GM23338 (cell line): ENCODE measurements around the gene MFSD6. TPM values are rescaled to one million over a fixed set of nuclear protein-coding genes. Genes with fewer than 3 reads are reported as not detected.
A peak's percentile ranks its signal among the peaks of the same experiment; 100 is the strongest.

ENCODE experiments used
- ATAC-seq: fragments of 200-7000 bp; cut with Tn5 transposase; 3 replicates; pipeline ENCODE4 v1.9.1; 2020
- DNase-seq: peaks from one replicate; pipeline ENCODE4 v3.0.0-alpha.2; 2015; ENCODE audit warnings: low spot score
- H2AFZ ChIP-seq: fragments of 200-600 bp; sonication (generic); 2 replicates; pipeline ENCODE4 v1.8.0; 2016; ENCODE audit warnings: antibody characterized with exemption, mild to moderate bottlenecking, moderate library complexity
- H3F3A ChIP-seq: fragments of 200-600 bp; sonication (generic); replicated peaks from 2 replicates; pipeline ENCODE4 v1.8.0; 2017; ENCODE audit warnings: antibody characterized with exemption, mixed run types, low read depth
- H3K27ac ChIP-seq: fragments of 200-600 bp; sonication (generic); 2 replicates; pipeline ENCODE4 v1.6.1; 2016; ENCODE audit warnings: low read depth
- H3K27me3 ChIP-seq: fragments of 200-600 bp; sonication (generic); 2 replicates; pipeline ENCODE4 v1.8.0; 2016; ENCODE audit warnings: mild to moderate bottlenecking, mixed run types, moderate library complexity; ENCODE audit not compliant: insufficient read depth
- H3K36me3 ChIP-seq: fragments of 200-600 bp; sonication (generic); 2 replicates; pipeline ENCODE4 v1.8.0; 2016; ENCODE audit warnings: mild to moderate bottlenecking; ENCODE audit not compliant: insufficient read depth
- H3K4me1 ChIP-seq: fragments of 200-600 bp; sonication (generic); 2 replicates; pipeline ENCODE4 v1.8.0; 2016; ENCODE audit warnings: mild to moderate bottlenecking, moderate library complexity; ENCODE audit not compliant: insufficient read depth
- H3K4me2 ChIP-seq: fragments of 200-600 bp; sonication (generic); 2 replicates; pipeline ENCODE4 v1.7.1; 2017; ENCODE audit warnings: mixed run types
- H3K4me3 ChIP-seq: fragments of 200-600 bp; sonication (generic); 2 replicates; pipeline ENCODE4 v1.6.1; 2016; ENCODE audit warnings: mixed run types
- H3K79me2 ChIP-seq: fragments of 200-600 bp; sonication (generic); replicated peaks from 2 replicates; pipeline ENCODE4 v1.8.0; 2017; ENCODE audit warnings: mild to moderate bottlenecking; ENCODE audit not compliant: insufficient read depth
- H3K9me2 ChIP-seq: fragments of 200-600 bp; sonication (generic); 2 replicates; pipeline ENCODE4 v1.8.0; 2017; ENCODE audit not compliant: insufficient read depth
- H4K20me1 ChIP-seq: fragments of 200-600 bp; sonication (generic); replicated peaks from 2 replicates; pipeline ENCODE4 v1.8.0; 2017; ENCODE audit warnings: mild to moderate bottlenecking; ENCODE audit not compliant: insufficient read depth
- H3K27ac Mint-ChIP-seq: 2 replicates; pipeline ENCODE4 v1.8.0; 2020; ENCODE audit warnings: inconsistent platforms, mild to moderate bottlenecking, moderate library complexity, mixed read lengths
- H3K27me3 Mint-ChIP-seq: 3 replicates; pipeline ENCODE4 v1.8.0; 2022; ENCODE audit warnings: low read depth, mild to moderate bottlenecking, moderate library complexity, mixed read lengths, inconsistent platforms; ENCODE audit not compliant: insufficient read depth, poor library complexity
- H3K36me3 Mint-ChIP-seq: 3 replicates; pipeline ENCODE4 v1.8.0; 2021; ENCODE audit warnings: low read depth, mild to moderate bottlenecking, inconsistent platforms, moderate library complexity, mixed read lengths
- H3K4me1 Mint-ChIP-seq: 3 replicates; pipeline ENCODE4 v1.8.0; 2020; ENCODE audit warnings: mild to moderate bottlenecking, inconsistent platforms, mixed read lengths
- H3K4me3 Mint-ChIP-seq: 3 replicates; pipeline ENCODE4 v1.8.0; 2021; ENCODE audit warnings: moderate library complexity, mild to moderate bottlenecking, inconsistent platforms, mixed read lengths
- H3K9me3 Mint-ChIP-seq: 3 replicates; pipeline ENCODE4 v1.8.0; 2020; ENCODE audit warnings: moderate library complexity, mild to moderate bottlenecking, inconsistent platforms, mixed read lengths
- EZH2phosphoT487 ChIP-seq: fragments of 200-600 bp; sonication (generic); IDR thresholded peaks from one replicate; pipeline ENCODE4 v1.8.1; 2018; ENCODE audit warnings: antibody characterized with exemption; ENCODE audit not compliant: unreplicated experiment
- REST ChIP-seq: IDR thresholded peaks from one replicate; pipeline ENCODE4 v1.6.1; 2018; ENCODE audit warnings: antibody characterized with exemption; ENCODE audit not compliant: unreplicated experiment
- ZNF331 ChIP-seq: fragments of 250-450 bp; sonication (Bioruptor Pico); IDR thresholded peaks from 2 replicates; pipeline ENCODE4 v1.5.0; 2020; ENCODE audit warnings: low read depth, mild to moderate bottlenecking, moderate library complexity
- ZNF462 ChIP-seq: fragments of 250-450 bp; sonication (Bioruptor Pico); IDR thresholded peaks from 2 replicates; pipeline ENCODE4 v1.5.0; 2020; ENCODE audit warnings: mild to moderate bottlenecking, moderate library complexity
- polyA plus RNA-seq: library from polyadenylated mRNA; unstranded; fragments of >200 nt; fragmentation: Nextera tagmentation; extraction: Ambion mirVana; gene quantifications from 2 replicates; pipeline ENCODE4 v1.2.1, GENCODE V29; 2016
- total RNA-seq: library from RNA; depleted of rRNA; stranded (reverse); fragments of >200 nt; shearing (Covaris generic); gene quantifications from 2 replicates; pipeline ENCODE4 v1.2.3, GENCODE V29; 2014
- TF ChIP-seq, protein P1 (sequence below): IDR thresholded peaks from 2 replicates; pipeline ENCODE4 v1.6.1; 2016; ENCODE audit warnings: antibody characterized with exemption

MFSD6 gene
- total and polyA plus RNA-seq, 2 experiments from 2014 or later = 2.3 to 9.6 TPM

DNA sequence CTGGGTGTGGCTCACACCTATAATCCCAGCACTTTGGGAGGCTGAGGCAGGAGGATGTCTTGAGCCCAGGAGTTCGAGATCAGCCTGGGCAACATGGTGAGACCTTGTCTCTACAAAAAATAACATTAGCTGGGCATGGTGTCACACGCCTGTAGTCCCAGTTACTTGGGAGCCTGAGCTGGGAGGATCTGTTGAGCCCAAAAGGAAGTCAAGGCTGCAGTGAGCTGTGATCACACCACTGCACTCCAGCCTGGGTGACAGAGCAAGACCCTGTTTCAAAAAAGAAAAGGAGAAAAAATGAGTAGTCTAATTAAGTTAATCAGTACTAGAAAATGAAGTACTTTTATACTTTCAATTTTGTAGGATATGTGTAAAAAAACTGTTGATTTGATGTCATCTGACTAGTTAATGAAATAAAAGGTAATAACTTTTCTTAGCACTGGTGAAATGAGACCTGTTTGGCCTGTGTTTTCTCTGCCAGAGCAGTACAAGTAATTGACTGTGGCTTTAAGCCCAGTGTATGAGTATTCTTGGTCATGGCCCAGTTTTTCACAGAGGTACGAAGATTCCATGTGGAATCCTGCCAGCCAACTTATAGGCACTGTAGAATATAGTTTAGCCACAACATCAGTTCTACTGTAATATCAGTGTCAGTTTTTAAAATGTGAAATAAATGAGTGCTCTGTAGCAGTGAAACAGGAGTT is 35.8 kb downstream of the MFSD6 start:
- no peaks in the 10 kb centered on the region for H3F3A ChIP-seq
- Mint-ChIP-seq H3K27me3 (no peaks in the 10 kb centered on the region), H3K36me3 (no peaks in the 10 kb centered on the region), H3K27ac (peak overlapping the region; percentile 77; the same call in 1 of the 2 replicates), H3K4me1 (peaks cover 4% of the 10 kb centered on the region), H3K9me3 (no peaks in the 10 kb centered on the region), H3K4me3 (no peak overlapping the region)
- DNase-seq = no peak
- TF ChIP-seq EZH2phosphoT487 = no peak
- no peak for TF ChIP-seq ZNF462
- no peak for TF ChIP-seq ZNF331
- TF ChIP-seq REST = no peak
- TF ChIP-seq, protein P1, sequence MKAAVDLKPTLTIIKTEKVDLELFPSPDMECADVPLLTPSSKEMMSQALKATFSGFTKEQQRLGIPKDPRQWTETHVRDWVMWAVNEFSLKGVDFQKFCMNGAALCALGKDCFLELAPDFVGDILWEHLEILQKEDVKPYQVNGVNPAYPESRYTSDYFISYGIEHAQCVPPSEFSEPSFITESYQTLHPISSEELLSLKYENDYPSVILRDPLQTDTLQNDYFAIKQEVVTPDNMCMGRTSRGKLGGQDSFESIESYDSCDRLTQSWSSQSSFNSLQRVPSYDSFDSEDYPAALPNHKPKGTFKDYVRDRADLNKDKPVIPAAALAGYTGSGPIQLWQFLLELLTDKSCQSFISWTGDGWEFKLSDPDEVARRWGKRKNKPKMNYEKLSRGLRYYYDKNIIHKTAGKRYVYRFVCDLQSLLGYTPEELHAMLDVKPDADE = no peak
- no peak for ATAC-seq
- no peak overlapping the region for H3K27ac ChIP-seq
- H3K4me1 ChIP-seq = no peaks in the 10 kb centered on the region
- no peak overlapping the region for H3K4me3 ChIP-seq
- no peaks in the 10 kb centered on the region for H3K79me2 ChIP-seq
- no peak overlapping the region for H3K4me2 ChIP-seq
- H3K27me3 ChIP-seq = no peaks in the 10 kb centered on the region
- no peak overlapping the region for H2AFZ ChIP-seq
- no peaks in the 10 kb centered on the region for H3K36me3 ChIP-seq
- H3K9me2 ChIP-seq = 0 out of 2 replicates have a peak, but pooled peaks cover under 1% of the 10 kb centered on the region
- no peaks in the 10 kb centered on the region for H4K20me1 ChIP-seq
